Ascending aorta (tissue), 2 donors: Measurements from ENCODE around the gene BRPF1. TPM values are rescaled to one million over a fixed set of nuclear protein-coding genes. Genes with fewer than 3 reads are reported as not detected.

Experiments
- DNase-seq, 2 donors: peaks; one replicate each; pipeline ENCODE4 v3.0.0-alpha.2; 2019; ENCODE audit warnings: low spot score in 2 of 2
- H3K27ac ChIP-seq, 2 donors: fragments of 200-600 bp; sonication (generic); one replicate each; pipeline ENCODE4 v1.5.1; 2016 to 2017; ENCODE audit warnings: mild to moderate bottlenecking in 1 of 2
- H3K27me3 ChIP-seq: fragments of 200-600 bp; sonication (generic); one replicate; pipeline ENCODE4 v1.5.1; 2017
- H3K36me3 ChIP-seq, 2 donors: fragments of 200-600 bp; sonication (generic); one replicate each; pipeline ENCODE4 v1.5.1; 2016
- H3K4me1 ChIP-seq, 2 donors: fragments of 200-600 bp; sonication (generic); one replicate each; pipeline ENCODE4 v1.5.1; 2016 to 2017; ENCODE audit warnings: mild to moderate bottlenecking in 1 of 2
- H3K4me3 ChIP-seq, 2 donors: fragments of 200-600 bp; sonication (generic); one replicate each; pipeline ENCODE4 v1.5.1; 2016 to 2017; ENCODE audit warnings: mild to moderate bottlenecking in 1 of 2
- H3K9me3 ChIP-seq, 2 donors: fragments of 200-600 bp; sonication (generic); one replicate each; pipeline ENCODE4 v1.5.1; 2016
- CTCF ChIP-seq, 3 experiments: fragments of 200-600 bp in 2 of 3; fragments of 450-650 bp in 1 of 3; sonication (generic) in 2 of 3; IDR thresholded peaks; one replicate each; pipeline ENCODE4 v1.5.1; 2016 to 2019; ENCODE audit warnings: antibody characterized with exemption in 3 of 3, mild to moderate bottlenecking in 1 of 3, moderate library complexity in 1 of 3
- intact Hi-C: fragments of 100-400 bp; cut with DNase I; formaldehyde crosslinking; loops from one replicate; pipeline ENCODE4 v1.15.1; 2023
- total RNA-seq: library from RNA; depleted of rRNA; stranded (reverse); fragments of >200 nt; gene quantifications from one replicate; pipeline ENCODE4 v1.1.0, GENCODE V29; 2016

BRPF1 gene
- total RNA-seq, 1 donor from 2014 or later = 18.6 TPM

- no peaks in the 10 kb centered on the region for H3K36me3 ChIP-seq
- H3K9me3 ChIP-seq = no peaks in the 10 kb centered on the region
- intact Hi-C loops = loop anchor here (1.0 to 10.0 kb wide), 6 partner anchors 14 to 510 kb away; partner anchors contain the start of genes BRK1, BRPF1, FANCD2 and IL17RC
- no peak for TF ChIP-seq CTCF (IDR thresholded peaks at IDR 0.05)
- peaks cover 3 to 4% of the 10 kb centered on the region in 2 donors for H3K4me1 ChIP-seq
- H3K27me3 ChIP-seq = no peaks in the 10 kb centered on the region
- DNase-seq = no peak
- H3K4me3 ChIP-seq = no peak overlapping the region
- H3K27ac ChIP-seq = peak overlapping the region in 1 of 2 donors; percentile 86
These were observed 14.6 kb upstream of the BRPF1 start for GRCh38 chr3:9716801-9717555.

DNA sequence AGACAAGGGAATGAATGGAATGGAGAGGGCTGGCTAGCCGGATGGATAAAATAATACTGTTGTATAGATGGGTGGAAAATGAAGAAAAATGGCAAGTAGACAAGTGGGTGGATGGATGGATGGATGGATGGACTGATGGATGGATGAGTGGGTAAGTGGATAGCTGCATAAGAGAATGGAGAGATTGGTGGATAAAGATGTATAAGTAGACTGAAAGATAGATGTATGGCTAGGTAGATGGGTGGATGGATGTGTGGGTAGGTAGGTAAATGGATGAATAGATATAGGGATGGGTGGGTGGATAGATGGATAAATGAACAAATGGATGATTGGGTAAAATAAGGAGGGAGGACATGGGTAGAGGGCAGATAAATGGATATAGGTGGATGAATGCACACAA lies 14.0 kb upstream of the BRPF1 start:
- H3K4me1 ChIP-seq = peaks cover 3 to 4% of the 10 kb centered on the region in 2 donors
- H3K27ac ChIP-seq = no peak overlapping the region
- H3K4me3 ChIP-seq = no peak overlapping the region
- intact Hi-C loops = loop anchor here (5.0 to 10.0 kb wide), 4 partner anchors 200 to 510 kb away; partner anchors contain the start of genes BRK1, FANCD2 and IL17RC
- no peak for TF ChIP-seq CTCF (IDR thresholded peaks at IDR 0.05)
- H3K9me3 ChIP-seq = no peaks in the 10 kb centered on the region
- DNase-seq = no peak
- H3K36me3 ChIP-seq = no peaks in the 10 kb centered on the region
- no peaks in the 10 kb centered on the region for H3K27me3 ChIP-seq

GRCh38 chr3:9718118-9718517 lies 13.4 kb upstream of the BRPF1 start:
- Histone ChIP-seq H3K27ac (no peak overlapping the region), H3K4me3 (no peak overlapping the region), H3K4me1 (peaks cover 3 to 4% of the 10 kb centered on the region in 2 donors), H3K27me3 (no peaks in the 10 kb centered on the region), H3K36me3 (no peaks in the 10 kb centered on the region), H3K9me3 (no peaks in the 10 kb centered on the region)
- intact Hi-C loops = loop anchor here (5.0 to 10.0 kb wide), 4 partner anchors 199 to 509 kb away; partner anchors contain the start of genes BRK1, FANCD2 and IL17RC
- TF ChIP-seq CTCF (IDR thresholded peaks at IDR 0.05) = no peak
- no peak for DNase-seq

GRCh38 chr3:9721015-9721699 lies 10.4 kb upstream of the BRPF1 start:
- Histone ChIP-seq H3K36me3 (no peaks in the 10 kb centered on the region), H3K4me1 (peaks cover under 1 to 2% of the 10 kb centered on the region in 2 donors), H3K27me3 (no peaks in the 10 kb centered on the region), H3K4me3 (no peak overlapping the region), H3K9me3 (no peaks in the 10 kb centered on the region), H3K27ac (no peak overlapping the region)
- intact Hi-C loops = no loop called here
- no peak for TF ChIP-seq CTCF (IDR thresholded peaks at IDR 0.05)
- DNase-seq = no peak

DNA sequence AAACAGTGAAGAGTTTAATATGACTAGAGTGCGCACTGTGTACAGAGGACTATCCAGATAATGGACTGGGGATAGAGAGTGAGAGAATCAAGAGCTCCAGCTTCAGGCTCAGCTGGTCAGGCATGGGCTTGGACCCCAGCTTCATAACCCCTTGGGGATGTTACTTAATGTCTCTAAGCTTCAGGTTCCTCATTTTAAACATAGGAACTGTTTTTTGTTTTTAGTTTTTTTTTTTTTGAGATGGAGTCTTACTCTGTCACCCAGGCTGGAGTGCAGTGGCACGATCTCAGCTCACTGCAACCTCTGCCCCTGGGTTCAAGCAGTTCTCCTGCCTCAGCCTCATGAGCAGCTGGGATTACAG lies 9.9 kb upstream of the BRPF1 start:
- no peaks in the 10 kb centered on the region for H3K36me3 ChIP-seq
- intact Hi-C loops = no loop called here
- no peak overlapping the region for H3K4me3 ChIP-seq
- no peaks in the 10 kb centered on the region for H3K4me1 ChIP-seq
- TF ChIP-seq CTCF (IDR thresholded peaks at IDR 0.05) = no peak
- H3K9me3 ChIP-seq = no peaks in the 10 kb centered on the region
- H3K27ac ChIP-seq = no peak overlapping the region
- no peak for DNase-seq
- H3K27me3 ChIP-seq = no peaks in the 10 kb centered on the region
